HepG2 (cell line): ENCODE data around the gene SLC43A1. TPM values are rescaled to one million over a fixed set of nuclear protein-coding genes. Genes with fewer than 3 reads are reported as not detected.

Experiments used
- ATAC-seq: fragments of 200-7000 bp; cut with Tn5 transposase; 3 replicates; pipeline ENCODE4 v1.9.1; 2020; ENCODE audit warnings: mild to moderate bottlenecking, moderate library complexity
- BruUV-seq: library from RNA; stranded (reverse); fragments of 400-500 nt; replicated peaks from 2 replicates; lab custom pipeline; 2021; lab: Mats Ljungman, UMichigan
- CTCF ChIA-PET: fragments of 300-600 bp; formaldehyde crosslinking; extraction: SDS; loops from one replicate; lab custom pipeline; 2021; ENCODE audit warnings: low total read pairs, inconsistent platforms, low intra/inter-chr PET ratio; lab: Yijun Ruan, JAX
- POLR2A ChIA-PET: fragments of 350-600 bp; sonication (Branson Sonifier 250); formaldehyde crosslinking; loops from one replicate; lab custom pipeline; 2020; ENCODE audit warnings: antibody characterized with exemption, inconsistent platforms; lab: Yijun Ruan, JAX
- DNase-seq: peaks from one replicate; pipeline ENCODE4 v3.0.0-alpha.2; 2015; ENCODE audit warnings: low spot score
- FAIRE-seq: peaks from 3 replicates; lab custom pipeline; 2011; peaks lifted over from hg19 to GRCh38; lab: Jason Lieb, UNC
- H2AFZ ChIP-seq: one replicate; pipeline ENCODE4 v1.6.1; 2011; ENCODE audit warnings: low read length, inconsistent platforms
- H3K27ac ChIP-seq: fragments of 300-600 bp; 3 replicates; pipeline ENCODE4 v1.8.0; 2011; ENCODE audit warnings: mixed run types, mild to moderate bottlenecking, mixed read lengths, low read length, inconsistent platforms; ENCODE audit not compliant: insufficient read depth; ENCODE audit errors: extremely low read length
- H3K27me3 ChIP-seq, 2 experiments: fragments of 200-600 bp in 1 of 2; 2 replicates in 1 of 2; 3 replicates in 1 of 2; pipeline versions ENCODE4 v1.6.0 to v1.8.0; 2011; ENCODE audit warnings: low read length in 2 of 2, mild to moderate bottlenecking in 2 of 2, moderate library complexity in 2 of 2, inconsistent platforms in 1 of 2; ENCODE audit not compliant: insufficient read depth in 2 of 2, control insufficient read depth in 1 of 2
- H3K36me3 ChIP-seq, 2 experiments: fragments of 200-600 bp in 1 of 2; replicated peaks in 1 of 2; 2 replicates in 1 of 2; 3 replicates in 1 of 2; pipeline versions ENCODE4 v1.5.1 to v1.8.0; 2011; ENCODE audit warnings: low read length in 2 of 2, inconsistent platforms in 1 of 2; ENCODE audit not compliant: insufficient read depth in 2 of 2, control insufficient read depth in 1 of 2
- H3K4me1 ChIP-seq: 2 replicates; pipeline ENCODE4 v1.5.1; 2012; ENCODE audit warnings: low read length, inconsistent platforms; ENCODE audit not compliant: insufficient read depth
- H3K4me2 ChIP-seq: 2 replicates; pipeline ENCODE4 v1.6.0; 2011; ENCODE audit warnings: low read depth, low read length, inconsistent platforms
- H3K4me3 ChIP-seq, 3 experiments: fragments of 200-600 bp in 1 of 3; sonication (generic), shearing (Covaris generic) in 1 of 3; replicated peaks in 1 of 3; 2 replicates each; pipeline ENCODE4 v1.5.1; 2011 to 2016; ENCODE audit warnings: low read length in 3 of 3, inconsistent platforms in 2 of 3, low read depth in 2 of 3, mild to moderate bottlenecking in 2 of 3, control low read depth in 1 of 3, mixed read lengths in 1 of 3; ENCODE audit not compliant: insufficient read depth in 1 of 3
- H3K79me2 ChIP-seq: one replicate; pipeline ENCODE4 v1.6.1; 2011; ENCODE audit warnings: low read length, inconsistent platforms; ENCODE audit not compliant: insufficient read depth
- H3K9ac ChIP-seq: 2 replicates; pipeline ENCODE4 v1.6.0; 2011; ENCODE audit warnings: mild to moderate bottlenecking, low read depth, low read length, inconsistent platforms; ENCODE audit not compliant: insufficient read depth
- H3K9me3 ChIP-seq: 2 replicates; pipeline ENCODE4 v1.5.1; 2012; ENCODE audit warnings: mild to moderate bottlenecking, low read length
- H4K20me1 ChIP-seq: 2 replicates; pipeline ENCODE4 v1.6.0; 2011; ENCODE audit warnings: inconsistent platforms, mild to moderate bottlenecking, low read length, moderate library complexity; ENCODE audit not compliant: insufficient read depth
- CBX1 ChIP-seq: IDR thresholded peaks from one replicate; pipeline ENCODE4 v1.6.1; 2016; ENCODE audit warnings: antibody characterized with exemption, low read depth
- CEBPB ChIP-seq: IDR thresholded peaks from 2 replicates; pipeline ENCODE4 v1.6.1; 2011; ENCODE audit warnings: low read depth, low read length, improper control_type of control experiment, borderline replicate concordance
- EP300 ChIP-seq, 3 experiments: sonication (generic) in 1 of 3; formaldehyde crosslinking in 1 of 3; IDR thresholded peaks; 2 replicates each; pipeline versions ENCODE4 v1.5.1 to v1.6.1; 2011 to 2020; ENCODE audit warnings: low read depth in 2 of 3, low read length in 2 of 3, borderline replicate concordance in 1 of 3, improper control_type of control experiment in 1 of 3, mild to moderate bottlenecking in 1 of 3, missing genetic modification reagents in 1 of 3, moderate library complexity in 1 of 3
- KAT8 ChIP-seq: IDR thresholded peaks from 2 replicates; pipeline ENCODE4 v1.6.1; 2016; ENCODE audit warnings: missing genetic modification reagents, missing compliant biosample characterization
- SETDB1 ChIP-seq: sonication (generic); formaldehyde crosslinking; IDR thresholded peaks from 2 replicates; pipeline ENCODE4 v1.5.1; 2020; ENCODE audit warnings: missing genetic modification reagents, mild to moderate bottlenecking, borderline replicate concordance
- THAP8 ChIP-seq: sonication (generic); formaldehyde crosslinking; IDR thresholded peaks from 2 replicates; pipeline ENCODE4 v1.5.1; 2020; ENCODE audit warnings: missing genetic modification reagents, mild to moderate bottlenecking, borderline replicate concordance
- ZC3H4 ChIP-seq: sonication (generic); formaldehyde crosslinking; IDR thresholded peaks from 2 replicates; pipeline ENCODE4 v1.4.0; 2020; ENCODE audit warnings: missing genetic modification reagents, borderline replicate concordance
- ZNF124 ChIP-seq: sonication (generic); formaldehyde crosslinking; IDR thresholded peaks from 2 replicates; pipeline ENCODE4 v1.4.0; 2020; ENCODE audit warnings: missing genetic modification reagents
- ZNF547 ChIP-seq: sonication (generic); formaldehyde crosslinking; IDR thresholded peaks from 2 replicates; pipeline ENCODE4 v1.5.1; 2020; ENCODE audit warnings: mild to moderate bottlenecking, missing genetic modification reagents
- WGBS: methylation state at CpG from one replicate; pipeline ENCODE4 v1.1.6; 2017; ENCODE audit warnings: low lambda C conversion rate; 5-methylcytosine and 5-hydroxymethylcytosine counted together
- in situ Hi-C: cut with HindIII; loops from 2 replicates; pipeline ENCODE4 v1.10.0; 2017; ENCODE audit warnings: low pct_unique_long_range_greater_than_20kb; ENCODE audit not compliant: extremely low pct_ligation_motif_present
- intact Hi-C: fragments of 100-400 bp; cut with micrococcal nuclease; formaldehyde crosslinking; loops from one replicate; pipeline ENCODE4 v1.10.0; 2022; ENCODE audit not compliant: unreplicated experiment
- polyA plus RNA-seq, 8 experiments: library from polyadenylated mRNA; depleted of rRNA in 3 of 8; stranded (reverse) in 7 of 8; unstranded in 1 of 8; fragments of >200 nt; fragmentation: Illumina TruSeq in 4 of 8; extraction: Trizol in 4 of 8; gene quantifications; 2 replicates each; pipeline versions ENCODE4 v1.2.1 to v1.2.3, GENCODE V29; 2011 to 2016; ENCODE audit warnings: low read depth in 4 of 8, missing spikeins in 1 of 8, mixed read lengths in 1 of 8; ENCODE audit not compliant: insufficient read depth in 1 of 8
- total RNA-seq, 5 experiments: library from RNA; depleted of rRNA; stranded (reverse); fragments of >200 nt; fragmentation: Illumina TruSeq; extraction: Trizol; gene quantifications; 2 replicates each; pipeline ENCODE4 v1.2.3, GENCODE V29; 2016; ENCODE audit warnings: low read depth in 1 of 5
- TF ChIP-seq, protein P1 (sequence below): sonication (generic); formaldehyde crosslinking; conservative IDR thresholded peaks from 2 replicates; pipeline ENCODE4 v1.8.1; 2023; ENCODE audit warnings: missing genetic modification reagents
- TF ChIP-seq, protein P2 (sequence below): IDR thresholded peaks from 2 replicates; pipeline ENCODE4 v1.6.1; 2016; ENCODE audit warnings: low read depth, missing genetic modification reagents, missing compliant biosample characterization

Gene SLC43A1
- total and polyA plus RNA-seq, 2 of the 13 experiments (the other 11 are each of a cell fraction or from before 2014, with no cell fraction given): 72.3 to 87.6 TPM

DNA sequence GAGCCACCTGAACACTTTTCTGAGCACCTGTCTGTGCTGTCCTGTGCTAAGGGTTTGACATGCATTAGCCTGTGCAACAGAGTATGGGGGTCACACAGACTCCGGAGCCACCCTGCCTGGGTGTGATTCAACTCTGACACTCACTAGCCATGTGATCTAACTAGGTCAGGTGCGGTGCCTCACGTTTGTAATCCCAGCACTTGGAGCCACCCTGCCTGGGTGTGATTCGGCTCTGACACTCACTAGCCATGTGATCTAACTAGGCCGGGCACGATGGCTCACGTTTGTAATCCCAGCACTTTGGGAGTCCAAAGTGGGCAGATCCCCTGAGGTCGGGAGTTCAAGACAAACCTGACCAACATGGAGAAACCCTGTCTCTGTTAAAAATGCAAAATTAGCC is 40.5 kb upstream of the SLC43A1 start (continued):
- TF ChIP-seq, protein P1, sequence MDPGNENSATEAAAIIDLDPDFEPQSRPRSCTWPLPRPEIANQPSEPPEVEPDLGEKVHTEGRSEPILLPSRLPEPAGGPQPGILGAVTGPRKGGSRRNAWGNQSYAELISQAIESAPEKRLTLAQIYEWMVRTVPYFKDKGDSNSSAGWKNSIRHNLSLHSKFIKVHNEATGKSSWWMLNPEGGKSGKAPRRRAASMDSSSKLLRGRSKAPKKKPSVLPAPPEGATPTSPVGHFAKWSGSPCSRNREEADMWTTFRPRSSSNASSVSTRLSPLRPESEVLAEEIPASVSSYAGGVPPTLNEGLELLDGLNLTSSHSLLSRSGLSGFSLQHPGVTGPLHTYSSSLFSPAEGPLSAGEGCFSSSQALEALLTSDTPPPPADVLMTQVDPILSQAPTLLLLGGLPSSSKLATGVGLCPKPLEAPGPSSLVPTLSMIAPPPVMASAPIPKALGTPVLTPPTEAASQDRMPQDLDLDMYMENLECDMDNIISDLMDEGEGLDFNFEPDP (CRISPR knock-in tag): no peak
- TF ChIP-seq ZNF547 (CRISPR knock-in tag) (no peak), ZC3H4 (no peak), KAT8 (CRISPR knock-in tag) (no peak), ZNF124 (CRISPR knock-in tag) (no peak)
- TF ChIP-seq, protein P2, sequence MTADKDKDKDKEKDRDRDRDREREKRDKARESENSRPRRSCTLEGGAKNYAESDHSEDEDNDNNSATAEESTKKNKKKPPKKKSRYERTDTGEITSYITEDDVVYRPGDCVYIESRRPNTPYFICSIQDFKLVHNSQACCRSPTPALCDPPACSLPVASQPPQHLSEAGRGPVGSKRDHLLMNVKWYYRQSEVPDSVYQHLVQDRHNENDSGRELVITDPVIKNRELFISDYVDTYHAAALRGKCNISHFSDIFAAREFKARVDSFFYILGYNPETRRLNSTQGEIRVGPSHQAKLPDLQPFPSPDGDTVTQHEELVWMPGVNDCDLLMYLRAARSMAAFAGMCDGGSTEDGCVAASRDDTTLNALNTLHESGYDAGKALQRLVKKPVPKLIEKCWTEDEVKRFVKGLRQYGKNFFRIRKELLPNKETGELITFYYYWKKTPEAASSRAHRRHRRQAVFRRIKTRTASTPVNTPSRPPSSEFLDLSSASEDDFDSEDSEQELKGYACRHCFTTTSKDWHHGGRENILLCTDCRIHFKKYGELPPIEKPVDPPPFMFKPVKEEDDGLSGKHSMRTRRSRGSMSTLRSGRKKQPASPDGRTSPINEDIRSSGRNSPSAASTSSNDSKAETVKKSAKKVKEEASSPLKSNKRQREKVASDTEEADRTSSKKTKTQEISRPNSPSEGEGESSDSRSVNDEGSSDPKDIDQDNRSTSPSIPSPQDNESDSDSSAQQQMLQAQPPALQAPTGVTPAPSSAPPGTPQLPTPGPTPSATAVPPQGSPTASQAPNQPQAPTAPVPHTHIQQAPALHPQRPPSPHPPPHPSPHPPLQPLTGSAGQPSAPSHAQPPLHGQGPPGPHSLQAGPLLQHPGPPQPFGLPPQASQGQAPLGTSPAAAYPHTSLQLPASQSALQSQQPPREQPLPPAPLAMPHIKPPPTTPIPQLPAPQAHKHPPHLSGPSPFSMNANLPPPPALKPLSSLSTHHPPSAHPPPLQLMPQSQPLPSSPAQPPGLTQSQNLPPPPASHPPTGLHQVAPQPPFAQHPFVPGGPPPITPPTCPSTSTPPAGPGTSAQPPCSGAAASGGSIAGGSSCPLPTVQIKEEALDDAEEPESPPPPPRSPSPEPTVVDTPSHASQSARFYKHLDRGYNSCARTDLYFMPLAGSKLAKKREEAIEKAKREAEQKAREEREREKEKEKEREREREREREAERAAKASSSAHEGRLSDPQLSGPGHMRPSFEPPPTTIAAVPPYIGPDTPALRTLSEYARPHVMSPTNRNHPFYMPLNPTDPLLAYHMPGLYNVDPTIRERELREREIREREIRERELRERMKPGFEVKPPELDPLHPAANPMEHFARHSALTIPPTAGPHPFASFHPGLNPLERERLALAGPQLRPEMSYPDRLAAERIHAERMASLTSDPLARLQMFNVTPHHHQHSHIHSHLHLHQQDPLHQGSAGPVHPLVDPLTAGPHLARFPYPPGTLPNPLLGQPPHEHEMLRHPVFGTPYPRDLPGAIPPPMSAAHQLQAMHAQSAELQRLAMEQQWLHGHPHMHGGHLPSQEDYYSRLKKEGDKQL (CRISPR knock-in tag): no peak

DNA sequence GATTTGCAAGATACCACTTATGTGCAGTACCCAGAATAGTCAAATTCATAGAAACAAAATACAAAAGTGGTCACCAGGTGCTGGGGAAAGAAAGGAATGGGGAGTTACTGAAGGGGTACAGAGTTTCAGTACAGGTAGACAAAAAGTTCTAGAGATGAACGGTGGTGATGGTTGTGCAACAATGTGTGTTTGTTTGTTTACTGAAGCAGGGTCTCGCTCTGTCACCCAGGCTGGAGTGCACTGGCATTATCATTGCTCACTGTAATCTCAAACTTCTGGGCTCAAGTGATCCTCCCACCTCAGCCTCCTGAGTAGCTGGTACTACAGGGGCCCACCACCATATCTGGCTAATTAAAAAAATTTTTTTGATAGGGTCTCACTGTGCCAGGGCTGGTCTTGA is 39.9 kb upstream of the SLC43A1 start:
- Histone ChIP-seq H3K4me2 (no peak overlapping the region), H4K20me1 (no peaks in the 10 kb centered on the region), H2AFZ (no peak overlapping the region), H3K9me3 (no peaks in the 10 kb centered on the region), H3K36me3 (peaks cover 1 to 8% of the 10 kb centered on the region in 2 experiments; a peak in 1 of 5 replicates), H3K27ac (no peak overlapping the region), H3K4me1 (peaks cover 17% of the 10 kb centered on the region), H3K4me3 (no peak overlapping the region), H3K9ac (no peak overlapping the region), H3K27me3 (no peaks in the 10 kb centered on the region), H3K79me2 (no peaks in the 10 kb centered on the region)
- BruUV-seq: no TSS peak
- ATAC-seq (no peak), DNase-seq (no peak), FAIRE-seq (no peak)
- POLR2A ChIA-PET: no interaction called here
- peak; percentile 23; the same call in 1 of the 2 replicates for TF ChIP-seq CEBPB
- TF ChIP-seq SETDB1 (CRISPR knock-in tag): no peak
- no peak for TF ChIP-seq EP300 (IDR thresholded peaks at IDR 0.05; ENCODE audit: low read depth in 2 of 2, low read length in 2 of 2)
- no peak for TF ChIP-seq EP300 (CRISPR knock-in tag; IDR thresholded peaks at IDR 0.05; ENCODE audit: borderline replicate concordance)
- no peak for TF ChIP-seq CBX1
- TF ChIP-seq THAP8 (CRISPR knock-in tag): no peak
- in situ Hi-C loops (no loop called here), intact Hi-C loops (no loop called here)
- CTCF ChIA-PET: no interaction called here
- WGBS: 80% methylated on average over 2 of the region's 2 CpGs
